GM12873 (cell line): ENCODE measurements around the gene ACAN.

Experiments
- TF ChIP-seq, protein P1 (sequence below): IDR thresholded peaks from 2 replicates; pipeline ENCODE4 v1.5.1; 2012; ENCODE audit warnings: low read depth, mild to moderate bottlenecking, moderate library complexity, low read length, control low read depth; ENCODE audit not compliant: insufficient read depth; ENCODE audit errors: missing control alignments

The ACAN gene

DNA sequence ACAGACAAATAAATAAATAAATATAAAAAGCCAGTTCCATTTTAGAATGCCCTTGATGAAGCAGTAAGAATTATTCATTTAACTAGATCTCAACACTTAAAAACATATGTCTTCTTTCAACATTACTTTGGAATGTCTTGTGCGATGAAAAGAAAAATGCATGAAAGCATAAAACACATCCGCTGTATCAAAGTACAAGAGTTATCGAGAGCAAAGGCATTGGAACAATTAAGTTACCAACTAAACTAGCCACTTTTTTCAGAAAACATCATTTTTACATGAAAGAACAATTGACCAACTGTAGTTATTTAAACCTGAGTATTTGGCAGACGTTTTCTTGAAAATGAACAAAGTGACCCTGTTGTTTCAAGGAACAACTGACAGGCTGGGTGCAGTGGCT is 27.5 kb upstream of the ACAN start:
- TF ChIP-seq, protein P1, sequence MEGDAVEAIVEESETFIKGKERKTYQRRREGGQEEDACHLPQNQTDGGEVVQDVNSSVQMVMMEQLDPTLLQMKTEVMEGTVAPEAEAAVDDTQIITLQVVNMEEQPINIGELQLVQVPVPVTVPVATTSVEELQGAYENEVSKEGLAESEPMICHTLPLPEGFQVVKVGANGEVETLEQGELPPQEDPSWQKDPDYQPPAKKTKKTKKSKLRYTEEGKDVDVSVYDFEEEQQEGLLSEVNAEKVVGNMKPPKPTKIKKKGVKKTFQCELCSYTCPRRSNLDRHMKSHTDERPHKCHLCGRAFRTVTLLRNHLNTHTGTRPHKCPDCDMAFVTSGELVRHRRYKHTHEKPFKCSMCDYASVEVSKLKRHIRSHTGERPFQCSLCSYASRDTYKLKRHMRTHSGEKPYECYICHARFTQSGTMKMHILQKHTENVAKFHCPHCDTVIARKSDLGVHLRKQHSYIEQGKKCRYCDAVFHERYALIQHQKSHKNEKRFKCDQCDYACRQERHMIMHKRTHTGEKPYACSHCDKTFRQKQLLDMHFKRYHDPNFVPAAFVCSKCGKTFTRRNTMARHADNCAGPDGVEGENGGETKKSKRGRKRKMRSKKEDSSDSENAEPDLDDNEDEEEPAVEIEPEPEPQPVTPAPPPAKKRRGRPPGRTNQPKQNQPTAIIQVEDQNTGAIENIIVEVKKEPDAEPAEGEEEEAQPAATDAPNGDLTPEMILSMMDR: no peak

- TF ChIP-seq, protein P1: no peak
These were observed 26.6 kb upstream of the ACAN start for GRCh38 chr15:88776646-88777045.

- TF ChIP-seq, protein P1: no peak
These were observed 23.3 kb upstream of the ACAN start for GRCh38 chr15:88779944-88780343.

DNA sequence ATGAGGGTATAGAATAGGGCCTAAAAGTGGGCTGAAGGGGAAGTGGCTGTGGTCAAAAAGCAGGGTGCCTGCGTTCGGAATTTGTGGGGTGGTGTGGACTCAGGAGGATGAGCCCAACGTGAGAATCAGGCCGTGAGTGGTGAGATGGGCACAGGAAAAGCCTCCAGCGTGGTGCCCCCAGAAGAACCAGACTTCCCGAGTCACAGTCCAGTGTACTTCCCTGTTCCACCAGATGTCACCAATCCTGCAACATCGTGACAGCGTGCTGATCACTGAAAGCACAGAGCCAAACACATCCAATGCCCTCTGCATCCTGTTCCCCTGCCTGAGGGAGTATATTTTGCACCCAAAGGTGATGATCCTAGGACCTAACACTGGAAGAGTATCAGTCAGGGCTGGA is 20.8 kb upstream of the ACAN start:
- TF ChIP-seq, protein P1: no peak

DNA sequence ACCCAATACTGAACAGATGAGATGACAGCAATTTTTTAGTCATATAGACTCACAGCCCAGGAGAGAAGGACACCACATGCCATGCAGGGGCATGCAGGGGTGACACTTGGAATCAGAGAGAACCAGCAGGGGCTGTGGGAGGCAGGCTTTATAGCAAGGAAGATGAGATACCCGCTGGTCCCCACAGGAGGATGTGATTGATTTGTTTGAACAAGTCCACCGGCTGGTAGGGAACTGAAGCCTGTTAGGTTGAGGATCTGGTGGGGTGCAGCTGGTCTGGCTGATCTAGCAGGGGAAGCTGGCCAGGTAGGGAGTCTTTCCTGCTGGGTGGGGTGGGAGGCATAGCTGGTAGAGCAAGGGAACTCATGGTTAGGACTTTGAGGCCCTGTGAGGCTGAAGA is 18.0 kb upstream of the ACAN start:
- TF ChIP-seq, protein P1: no peak

DNA sequence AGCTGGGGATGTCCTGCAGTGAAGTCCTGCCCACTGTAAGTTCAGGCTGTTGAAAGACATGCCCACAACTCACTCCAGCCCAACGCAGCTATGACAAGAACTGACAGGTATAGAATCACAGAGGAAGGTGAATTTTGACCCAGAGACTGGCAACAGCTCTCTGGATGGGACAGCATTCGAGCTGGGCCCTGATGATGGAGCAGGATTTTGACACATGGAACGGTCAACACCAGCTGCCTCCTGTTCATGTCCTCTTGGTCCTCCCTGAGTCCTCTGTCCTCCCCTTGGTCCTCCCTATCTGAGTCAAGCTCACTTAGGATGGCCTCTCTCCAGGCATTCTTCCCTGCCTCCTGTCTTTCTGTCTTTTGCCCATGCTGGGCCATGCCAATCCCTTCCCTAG is 15.2 kb upstream of the ACAN start:
- TF ChIP-seq, protein P1: no peak

- TF ChIP-seq, protein P1: no peak
These were observed 14.4 kb upstream of the ACAN start for GRCh38 chr15:88788816-88789215.
